Loucy (cell line): ENCODE results near the gene HSPA9.
A peak's percentile ranks its signal among the peaks of the same experiment; 100 is the strongest.

ENCODE experiments used
- CTCF ChIP-seq: fragments of 200-600 bp; sonication (generic); conservative IDR thresholded peaks from 2 replicates; pipeline ENCODE4 v1.5.1; 2014; ENCODE audit warnings: mild to moderate bottlenecking, antibody characterized with exemption, low read length
- EZH2phosphoT487 ChIP-seq: fragments of 200-600 bp; IDR thresholded peaks from 2 replicates; pipeline ENCODE4 v1.6.1; 2018; ENCODE audit warnings: antibody characterized with exemption, mild to moderate bottlenecking, moderate library complexity, borderline replicate concordance

- TF ChIP-seq CTCF (peak; percentile 43), EZH2phosphoT487 (no peak)
Measured at GRCh38 chr5:138610415-138610917, 35.3 kb upstream of the HSPA9 start.
